ENCODE results near the gene RAB27A. TPM values are rescaled to one million over a fixed set of nuclear protein-coding genes. Genes with fewer than 3 reads are reported as not detected.

Gene RAB27A
- total and polyA plus RNA-seq, 2 experiments from 2014 or later: 7.7 to 11.9 TPM

DNA sequence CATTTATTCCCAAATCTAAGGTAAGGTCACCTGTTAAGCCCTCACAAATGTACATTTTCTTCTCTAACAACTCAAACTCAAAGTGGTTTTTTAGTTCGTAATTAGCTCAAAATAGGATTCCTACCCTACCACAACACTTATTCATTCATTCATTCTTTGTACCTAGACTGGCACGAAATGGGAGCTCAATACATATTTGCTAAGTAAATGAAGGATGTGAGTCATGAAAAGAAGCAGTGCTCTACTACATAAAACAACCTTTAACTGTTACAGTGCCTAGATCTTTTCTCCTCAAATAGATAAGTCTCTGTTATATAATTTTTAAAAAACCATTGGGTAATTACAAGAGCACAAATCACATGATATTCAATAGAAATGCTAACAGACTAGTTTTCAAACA, 105.9 kb downstream of the RAB27A start:
- Histone ChIP-seq H3K36me3 (peaks cover 58% of the 10 kb centered on the region), H3K4me1 (ENCODE audit: low read depth) (no peaks in the 10 kb centered on the region), H3K4me3 (no peak overlapping the region), H3K9me3 (ENCODE audit: low read depth) (no peaks in the 10 kb centered on the region), H3K27ac (no peak overlapping the region), H3K27me3 (no peaks in the 10 kb centered on the region)
- TF ChIP-seq, protein P1, sequence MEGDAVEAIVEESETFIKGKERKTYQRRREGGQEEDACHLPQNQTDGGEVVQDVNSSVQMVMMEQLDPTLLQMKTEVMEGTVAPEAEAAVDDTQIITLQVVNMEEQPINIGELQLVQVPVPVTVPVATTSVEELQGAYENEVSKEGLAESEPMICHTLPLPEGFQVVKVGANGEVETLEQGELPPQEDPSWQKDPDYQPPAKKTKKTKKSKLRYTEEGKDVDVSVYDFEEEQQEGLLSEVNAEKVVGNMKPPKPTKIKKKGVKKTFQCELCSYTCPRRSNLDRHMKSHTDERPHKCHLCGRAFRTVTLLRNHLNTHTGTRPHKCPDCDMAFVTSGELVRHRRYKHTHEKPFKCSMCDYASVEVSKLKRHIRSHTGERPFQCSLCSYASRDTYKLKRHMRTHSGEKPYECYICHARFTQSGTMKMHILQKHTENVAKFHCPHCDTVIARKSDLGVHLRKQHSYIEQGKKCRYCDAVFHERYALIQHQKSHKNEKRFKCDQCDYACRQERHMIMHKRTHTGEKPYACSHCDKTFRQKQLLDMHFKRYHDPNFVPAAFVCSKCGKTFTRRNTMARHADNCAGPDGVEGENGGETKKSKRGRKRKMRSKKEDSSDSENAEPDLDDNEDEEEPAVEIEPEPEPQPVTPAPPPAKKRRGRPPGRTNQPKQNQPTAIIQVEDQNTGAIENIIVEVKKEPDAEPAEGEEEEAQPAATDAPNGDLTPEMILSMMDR (IDR thresholded peaks at IDR 0.05; ENCODE audit: low read depth, low read length): no peak
- no peak for DNase-seq (ENCODE audit: low read depth in 1 of 2, low spot score in 1 of 2)

DNA sequence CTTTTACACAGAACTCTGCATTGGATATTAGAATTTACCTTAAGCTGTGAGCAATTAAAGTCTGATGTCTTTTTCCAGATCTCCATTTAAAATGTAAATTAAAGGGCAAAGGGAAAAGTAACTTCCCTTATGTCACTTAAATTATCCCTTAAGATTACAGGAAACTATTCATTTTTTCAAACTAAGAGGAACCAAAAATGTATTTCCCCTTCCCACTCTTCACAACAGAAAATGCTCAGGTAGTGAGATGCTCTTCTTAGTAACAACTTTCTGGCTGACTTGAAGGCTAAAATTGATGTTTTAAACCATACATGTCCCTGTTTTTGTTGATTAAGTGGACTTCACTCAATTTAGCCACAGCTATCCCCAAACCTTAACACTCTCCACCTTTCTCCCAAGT, 110.5 kb downstream of the RAB27A start:
- Histone ChIP-seq H3K27ac (no peak overlapping the region), H3K4me3 (no peak overlapping the region), H3K9me3 (ENCODE audit: low read depth) (no peaks in the 10 kb centered on the region), H3K27me3 (no peaks in the 10 kb centered on the region), H3K36me3 (peaks cover 37% of the 10 kb centered on the region), H3K4me1 (ENCODE audit: low read depth) (no peaks in the 10 kb centered on the region)
- DNase-seq (ENCODE audit: low read depth in 1 of 2, low spot score in 1 of 2): no peak
- TF ChIP-seq, protein P1 (IDR thresholded peaks at IDR 0.05; ENCODE audit: low read depth, low read length): no peak

DNA sequence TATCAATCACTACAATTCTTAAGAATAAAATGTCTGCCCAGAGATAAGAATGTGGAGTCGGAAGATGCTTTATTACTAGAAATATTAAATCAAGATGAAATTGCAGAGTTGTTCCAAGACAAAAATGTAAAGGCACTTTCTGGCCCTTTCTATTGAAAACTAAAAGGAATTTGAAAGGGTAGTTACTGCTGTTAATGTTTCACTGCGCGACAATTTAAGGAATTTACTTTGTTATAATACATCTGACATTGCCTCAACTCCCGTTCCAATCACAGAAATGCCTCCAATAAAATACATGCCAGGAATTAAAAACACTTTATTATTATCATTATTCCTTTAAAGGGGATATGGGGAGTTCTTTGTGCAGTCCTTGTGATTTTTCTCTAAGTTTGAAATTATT, 119.3 kb downstream of the RAB27A start:
- no peak overlapping the region for H3K27ac ChIP-seq
- no peaks in the 10 kb centered on the region for H3K36me3 ChIP-seq
- TF ChIP-seq, protein P1 (IDR thresholded peaks at IDR 0.05; ENCODE audit: low read depth, low read length): no peak
- H3K27me3 ChIP-seq: no peaks in the 10 kb centered on the region
- no peaks in the 10 kb centered on the region for H3K4me1 ChIP-seq (ENCODE audit: low read depth)
- H3K9me3 ChIP-seq (ENCODE audit: low read depth): no peaks in the 10 kb centered on the region
- H3K4me3 ChIP-seq: no peak overlapping the region
- no peak for DNase-seq (ENCODE audit: low read depth in 1 of 2, low spot score in 1 of 2)

DNA sequence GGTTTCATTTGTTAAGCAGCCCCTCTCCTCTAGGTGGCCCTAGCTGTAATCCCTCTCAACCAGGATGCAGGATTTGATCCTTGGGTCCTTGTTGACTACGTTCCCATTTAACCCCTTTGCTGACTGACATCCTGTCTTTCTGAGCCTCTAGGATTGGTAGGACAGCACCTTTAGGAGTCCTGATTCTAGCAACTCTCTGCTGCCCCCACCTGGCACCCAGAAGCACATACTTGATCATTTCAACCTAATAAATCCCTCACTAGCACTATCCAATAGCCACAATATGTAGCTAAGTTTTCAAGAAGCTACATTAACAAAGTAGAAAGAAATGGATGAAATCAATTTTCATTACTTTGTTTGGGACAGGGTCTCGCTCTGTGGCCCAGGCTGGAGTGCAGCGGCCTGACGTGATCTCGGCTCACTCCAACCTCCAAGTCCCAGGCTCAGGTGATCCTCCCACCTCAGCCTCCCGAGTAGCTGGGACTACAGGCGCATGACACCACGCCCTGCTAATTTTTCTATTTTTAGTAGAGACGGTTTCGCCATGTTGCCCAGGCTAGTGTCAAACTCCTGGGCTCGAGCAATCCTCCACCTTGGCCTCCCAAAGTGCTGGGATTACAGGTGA, 121.2 kb downstream of the RAB27A start:
- DNase-seq (ENCODE audit: low read depth in 1 of 2, low spot score in 1 of 2): peak; percentile 74 to 82
- Histone ChIP-seq H3K4me1 (ENCODE audit: low read depth) (no peaks in the 10 kb centered on the region), H3K9me3 (ENCODE audit: low read depth) (no peaks in the 10 kb centered on the region), H3K4me3 (no peak overlapping the region), H3K27ac (no peak overlapping the region), H3K36me3 (no peaks in the 10 kb centered on the region), H3K27me3 (no peaks in the 10 kb centered on the region)
- TF ChIP-seq, protein P1 (IDR thresholded peaks at IDR 0.05; ENCODE audit: low read depth, low read length): peak; percentile 89

DNA sequence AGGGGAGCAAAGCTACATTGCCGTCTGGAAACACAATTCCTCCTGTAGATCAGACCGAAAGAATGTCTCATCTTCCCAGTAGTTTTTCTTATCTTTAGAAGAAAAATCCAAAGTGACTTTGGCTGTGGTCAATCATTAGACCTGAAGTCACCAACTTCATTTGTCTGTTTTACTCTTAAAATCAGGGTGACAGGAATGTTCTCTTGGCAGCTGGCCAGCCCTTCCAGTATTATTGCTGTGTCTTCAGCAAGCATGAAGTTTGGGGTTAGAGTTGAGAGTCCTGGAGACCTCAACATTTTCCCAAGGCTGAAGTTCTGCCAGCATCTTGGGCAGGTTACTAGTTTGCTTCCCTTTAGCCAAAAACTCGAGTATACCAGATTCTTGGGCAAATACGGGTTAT, 125.3 kb downstream of the RAB27A start:
- Histone ChIP-seq H3K9me3 (ENCODE audit: low read depth) (no peaks in the 10 kb centered on the region), H3K4me3 (no peak overlapping the region), H3K27me3 (no peaks in the 10 kb centered on the region), H3K27ac (no peak overlapping the region), H3K36me3 (no peaks in the 10 kb centered on the region), H3K4me1 (ENCODE audit: low read depth) (no peaks in the 10 kb centered on the region)
- no peak for DNase-seq (ENCODE audit: low read depth in 1 of 2, low spot score in 1 of 2)
- TF ChIP-seq, protein P1 (IDR thresholded peaks at IDR 0.05; ENCODE audit: low read depth, low read length): no peak

Other genes starting within 250 kb of the RAB27A start
- gene RSL24D1, start 92.9 kb downstream of the RAB27A start, total RNA-seq: 30.3 and 45.8 TPM in 2 replicates
- 46.1 and 69.7 TPM in 2 replicates for gene RSL24D1, start 92.9 kb downstream of the RAB27A start, polyA plus RNA-seq
- gene PIGBOS1, start 29.3 kb upstream of the RAB27A start, total RNA-seq: 13.7 and 14.5 TPM in 2 replicates
- gene PIGBOS1, start 29.3 kb upstream of the RAB27A start, polyA plus RNA-seq: 26.0 and 30.4 TPM in 2 replicates
- gene PIGB, start 29.4 kb upstream of the RAB27A start, total RNA-seq: 3.8 and 6.5 TPM in 2 replicates
- 5.7 and 6.3 TPM in 2 replicates for gene PIGB, start 29.4 kb upstream of the RAB27A start, polyA plus RNA-seq
- 19.4 and 25.1 TPM in 2 replicates for gene CCPG1, start 118.5 kb upstream of the RAB27A start, total RNA-seq
- gene CCPG1, start 118.5 kb upstream of the RAB27A start, polyA plus RNA-seq: 34.1 and 46.6 TPM in 2 replicates
- gene PIERCE2, start 118.7 kb upstream of the RAB27A start, total RNA-seq: 7.7 and 8.6 TPM in 2 replicates
- 11.0 and 16.0 TPM in 2 replicates for gene PIERCE2, start 118.7 kb upstream of the RAB27A start, polyA plus RNA-seq
- 2.2 and 3.4 TPM in 2 replicates for gene DNAAF4, start 218.4 kb upstream of the RAB27A start, total RNA-seq
- 2.7 and 6.6 TPM in 2 replicates for gene DNAAF4, start 218.4 kb upstream of the RAB27A start, polyA plus RNA-seq